Measurements from ENCODE around the gene CGNL1.

GRCh38 chr15:57533448-57533799 lies 157.1 kb downstream of the CGNL1 start:
- TF ChIP-seq CTCF (IDR thresholded peaks at IDR 0.05): no peak
- no peak for TF ChIP-seq POLR2A (IDR thresholded peaks at IDR 0.05)

Data from upper lobe of left lung (tissue), 4 donors.